ENCODE measurements around the gene WFDC10A.
"Not testable (repeated sequence)": the region's sequence is repeated elsewhere in the genome, so short reads cannot be mapped to it uniquely, and the experiment has no call there.

Gene WFDC10A

DNA sequence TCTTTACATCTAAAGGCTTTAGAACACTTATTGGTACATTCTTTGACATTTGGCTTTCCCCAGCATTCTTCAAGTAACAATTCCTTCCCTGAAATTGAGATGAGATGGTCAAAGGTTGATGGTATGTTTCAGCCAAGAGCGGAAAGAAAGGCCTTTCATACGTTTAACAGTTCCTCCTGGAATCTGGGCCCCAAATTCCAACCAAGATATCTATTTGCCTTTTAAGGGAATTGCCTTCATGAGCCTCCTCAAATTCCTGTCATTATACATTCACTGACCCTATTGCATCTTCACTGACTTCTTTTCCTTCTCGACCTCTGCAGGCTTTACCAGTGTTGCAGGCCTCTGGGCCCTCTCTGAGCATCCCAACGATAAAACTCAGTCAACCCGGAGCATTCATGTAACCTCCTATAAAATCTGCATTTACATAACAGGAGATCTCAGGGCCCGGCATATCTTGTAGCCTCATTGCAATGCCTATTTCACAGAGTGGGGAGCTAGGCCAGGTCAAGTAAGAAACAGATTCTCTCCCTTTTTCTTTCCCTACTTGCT lies 19.8 kb downstream of the WFDC10A start:
- DNase-seq, result no peak

DNA sequence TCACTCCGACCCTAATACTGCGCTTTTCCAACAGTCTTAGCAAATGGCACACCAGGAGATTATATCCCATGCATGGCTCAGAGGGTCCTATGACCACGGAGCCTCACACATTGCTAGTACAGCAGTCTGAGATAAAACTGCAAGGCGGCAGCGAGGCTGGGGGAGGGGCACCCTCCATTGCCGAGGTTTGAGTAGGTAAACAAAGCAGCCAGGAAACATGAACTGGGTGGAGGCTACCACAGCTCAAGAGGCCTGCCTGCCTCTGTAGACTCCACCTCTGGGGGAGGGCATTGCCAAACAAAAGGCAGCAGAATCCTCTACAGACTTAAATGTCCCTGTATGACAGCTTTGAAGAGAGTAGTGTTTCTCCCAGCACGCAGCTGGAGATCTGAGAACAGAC lies 22.2 kb downstream of the WFDC10A start:
- not testable (repeated sequence) for DNase-seq

DNA sequence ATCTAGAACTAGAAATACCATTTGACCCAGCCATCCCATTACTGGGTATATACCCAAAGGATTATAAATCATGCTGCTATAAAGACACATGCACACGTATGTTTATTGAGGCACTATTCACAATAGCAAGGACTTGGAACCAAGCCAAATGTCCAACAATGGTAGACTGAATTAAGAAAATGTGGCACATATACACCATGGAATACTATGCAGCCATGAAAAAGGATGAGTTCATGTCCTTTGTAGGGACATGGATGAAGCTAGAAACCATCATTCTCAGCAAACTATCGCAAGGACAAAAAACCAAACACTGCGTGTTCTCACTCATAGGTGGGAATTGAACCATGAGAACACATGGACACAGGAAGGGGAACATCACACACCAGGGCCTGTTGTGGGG lies 27.5 kb downstream of the WFDC10A start:
- not testable (repeated sequence) for DNase-seq

DNA sequence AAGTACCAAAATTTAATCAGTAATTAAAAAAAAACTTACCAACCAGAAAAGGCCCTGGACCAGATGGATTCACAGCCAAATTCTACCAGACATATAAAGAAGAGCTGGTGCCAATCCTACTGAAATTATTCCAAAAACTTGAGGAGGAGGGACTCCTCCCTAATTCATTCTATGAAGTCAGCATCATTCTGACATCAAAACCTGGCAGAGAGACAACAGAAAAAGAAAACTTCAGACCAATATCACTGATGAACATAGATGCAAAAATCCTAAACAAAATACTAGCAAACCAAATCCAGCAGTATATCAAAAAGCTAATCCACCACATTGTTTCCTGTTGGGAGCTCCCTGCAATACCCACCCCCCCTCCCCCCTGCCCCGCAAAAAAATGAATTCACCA lies 40.6 kb downstream of the WFDC10A start, which contains the start of gene WFDC11:
TSS of gene WFDC11 (minus strand) at position 101 of the 400 bp plus-strand sequence. CDS start 19,639 bp downstream, outside the sequence.
- no peak for DNase-seq

DNA sequence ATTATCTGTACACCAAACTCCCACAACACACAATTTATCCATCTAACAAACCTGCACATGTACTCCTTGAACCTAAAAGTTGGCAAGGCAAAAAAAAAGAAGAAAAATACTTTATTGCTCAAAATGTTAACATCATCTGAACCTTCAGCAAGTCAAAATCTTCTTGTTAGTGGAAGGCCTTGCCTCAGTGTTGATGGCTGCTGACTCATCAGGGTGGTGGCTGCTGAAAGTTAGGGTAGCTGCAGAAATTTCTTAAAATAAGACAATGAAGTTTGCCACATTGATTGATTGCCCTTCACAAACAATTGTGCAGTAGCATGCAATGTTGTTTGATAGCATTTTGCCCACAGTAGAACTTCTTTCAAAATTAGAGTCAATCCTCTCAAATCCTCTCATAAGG lies 43.2 kb downstream of the WFDC10A start:
- no peak for DNase-seq

DNA sequence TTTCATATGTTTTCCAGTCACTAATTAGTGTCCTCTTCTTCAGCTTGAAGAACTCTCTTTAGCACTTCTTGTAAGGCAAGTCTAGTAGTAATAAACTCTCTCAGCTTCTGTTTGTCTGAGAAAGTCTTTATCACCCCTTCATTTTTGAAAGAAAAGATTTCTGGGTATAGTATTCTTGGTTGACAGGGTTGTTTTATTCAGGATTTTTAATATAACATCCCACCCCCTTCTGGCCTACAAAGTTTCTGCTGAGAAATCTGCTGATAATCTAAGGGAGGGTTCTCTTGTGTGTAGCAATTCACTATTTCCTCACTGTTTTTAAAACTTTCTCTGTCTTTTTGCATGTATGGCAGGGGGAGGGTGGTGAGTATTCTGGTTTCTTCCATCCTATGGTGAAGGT lies 50.1 kb downstream of the WFDC10A start:
- no peak for DNase-seq

Measured in hematopoietic multipotent progenitor cell treated with erythropoietin and hydrocortisone succinate and interleukin-3 and kit ligand, for 8 days (in vitro differentiated cells).